ENCODE measurements around the gene MEX3C. TPM values are rescaled to one million over a fixed set of nuclear protein-coding genes. Genes with fewer than 3 reads are reported as not detected.

The MEX3C gene
- total RNA-seq, 1 donor from 2014 or later = 94.7 TPM

- no peaks in the 10 kb centered on the region for H3K27me3 ChIP-seq
- no peak overlapping the region for H3K4me2 ChIP-seq
- H3K36me3 Mint-ChIP-seq = no peaks in the 10 kb centered on the region
- H3K4me1 Mint-ChIP-seq = peaks cover 8% of the 10 kb centered on the region
- H3K9me3 Mint-ChIP-seq = no peaks in the 10 kb centered on the region
- H2AFZ ChIP-seq (replicated peaks) = no peak overlapping the region
- no peak overlapping the region for H3K4me3 ChIP-seq
- H3K4me1 ChIP-seq = no peaks in the 10 kb centered on the region
- H3K4me3 Mint-ChIP-seq = no peak overlapping the region
- H3K9ac ChIP-seq = no peak overlapping the region
- no peak overlapping the region for H3K27ac ChIP-seq
- H3K27ac Mint-ChIP-seq = no peak overlapping the region
- H3K79me2 ChIP-seq (ENCODE audit: low read depth) = no peaks in the 10 kb centered on the region
- no peak for DNase-seq (ENCODE audit: low spot score)
- no peaks in the 10 kb centered on the region for H3K36me3 ChIP-seq
- H3K9me3 ChIP-seq (ENCODE audit: low read depth) = no peaks in the 10 kb centered on the region
- no peak for TF ChIP-seq CTCF (IDR thresholded peaks at IDR 0.05)
- TF ChIP-seq EZH2phosphoT487 (IDR thresholded peaks at IDR 0.05) = no peak
- H4K20me1 ChIP-seq (ENCODE audit: low read depth) = no peaks in the 10 kb centered on the region
- no peaks in the 10 kb centered on the region for H3F3A ChIP-seq (ENCODE audit: low read depth)
- H3K27me3 Mint-ChIP-seq (ENCODE audit: insufficient read depth, low read depth) = peaks cover 8% of the 10 kb centered on the region
Observed at GRCh38 chr18:51138936-51139335, 58.5 kb downstream of the MEX3C start.

GRCh38 chr18:51137891-51138290, 59.6 kb downstream of the MEX3C start:
- H3K36me3 Mint-ChIP-seq = no peaks in the 10 kb centered on the region
- no peak for DNase-seq (ENCODE audit: low spot score)
- no peak overlapping the region for H3K27ac ChIP-seq
- H4K20me1 ChIP-seq (ENCODE audit: low read depth) = no peaks in the 10 kb centered on the region
- H2AFZ ChIP-seq (replicated peaks) = no peak overlapping the region
- no peak for TF ChIP-seq CTCF (IDR thresholded peaks at IDR 0.05)
- no peak for TF ChIP-seq EZH2phosphoT487 (IDR thresholded peaks at IDR 0.05)
- no peak for TF ChIP-seq EZH2 (IDR thresholded peaks at IDR 0.05)
- no peaks in the 10 kb centered on the region for H3K4me1 ChIP-seq
- no peaks in the 10 kb centered on the region for H3K79me2 ChIP-seq (ENCODE audit: low read depth)
- H3K27me3 ChIP-seq = no peaks in the 10 kb centered on the region
- H3K9me3 Mint-ChIP-seq = no peaks in the 10 kb centered on the region
- H3K36me3 ChIP-seq = no peaks in the 10 kb centered on the region
- peaks cover 8% of the 10 kb centered on the region for H3K4me1 Mint-ChIP-seq
- H3F3A ChIP-seq (ENCODE audit: low read depth) = no peaks in the 10 kb centered on the region
- H3K4me3 Mint-ChIP-seq = no peak overlapping the region
- peak overlapping the region; percentile 37 for H3K27ac Mint-ChIP-seq
- no peak overlapping the region for H3K9ac ChIP-seq
- no peaks in the 10 kb centered on the region for H3K9me3 ChIP-seq (ENCODE audit: low read depth)
- H3K4me2 ChIP-seq = no peak overlapping the region
- H3K4me3 ChIP-seq = no peak overlapping the region
- peaks cover 8% of the 10 kb centered on the region for H3K27me3 Mint-ChIP-seq (ENCODE audit: insufficient read depth, low read depth)

- Mint-ChIP-seq H3K4me3 (no peak overlapping the region), H3K36me3 (no peaks in the 10 kb centered on the region), H3K27ac (no peak overlapping the region), H3K9me3 (no peaks in the 10 kb centered on the region), H3K27me3 (ENCODE audit: insufficient read depth, low read depth) (peaks cover 8% of the 10 kb centered on the region), H3K4me1 (peaks cover 8% of the 10 kb centered on the region)
- Histone ChIP-seq H3K79me2 (ENCODE audit: low read depth) (no peaks in the 10 kb centered on the region), H3K4me1 (no peaks in the 10 kb centered on the region), H3K9me3 (ENCODE audit: low read depth) (no peaks in the 10 kb centered on the region), H3K4me3 (no peak overlapping the region), H3F3A (ENCODE audit: low read depth) (no peaks in the 10 kb centered on the region), H3K27ac (no peak overlapping the region), H2AFZ (replicated peaks) (no peak overlapping the region), H4K20me1 (ENCODE audit: low read depth) (no peaks in the 10 kb centered on the region), H3K4me2 (no peak overlapping the region), H3K27me3 (no peaks in the 10 kb centered on the region), H3K9ac (no peak overlapping the region), H3K36me3 (no peaks in the 10 kb centered on the region)
- DNase-seq (ENCODE audit: low spot score) = no peak
- TF ChIP-seq CTCF (IDR thresholded peaks at IDR 0.05) (no peak), EZH2phosphoT487 (IDR thresholded peaks at IDR 0.05) (no peak), EZH2 (IDR thresholded peaks at IDR 0.05) (no peak)
Observed at GRCh38 chr18:51137026-51137729, 60.3 kb downstream of the MEX3C start.
